Stimulated activated naive CD8-positive, alpha-beta T cell treated with anti-CD3 and anti-CD28 coated beads, Interleukin-15, Interleukin-2, amounts not matched to agents 100 ng/mL and 50 ng/mL, for 24 hours (primary cell): ENCODE results near the gene IZUMO1.
"Not testable (repeated sequence)": the region's sequence is repeated elsewhere in the genome, so short reads cannot be mapped to it uniquely, and the experiment has no call there.

ENCODE experiments used
- H3K27ac Mint-ChIP-seq: one replicate; pipeline ENCODE4 v1.8.0; 2021; ENCODE audit warnings: mild to moderate bottlenecking, mixed read lengths
- H3K27me3 Mint-ChIP-seq: one replicate; pipeline ENCODE4 v1.8.0; 2021; ENCODE audit warnings: mixed read lengths
- H3K36me3 Mint-ChIP-seq: one replicate; pipeline ENCODE4 v1.8.0; 2021; ENCODE audit warnings: low read depth, mixed read lengths
- H3K4me1 Mint-ChIP-seq: one replicate; pipeline ENCODE4 v1.8.0; 2021; ENCODE audit warnings: low read depth, mixed read lengths
- H3K4me3 Mint-ChIP-seq: one replicate; pipeline ENCODE4 v1.8.0; 2021; ENCODE audit warnings: mild to moderate bottlenecking, mixed read lengths
- H3K9me3 Mint-ChIP-seq: one replicate; pipeline ENCODE4 v1.8.0; 2021; ENCODE audit warnings: mixed read lengths

The IZUMO1 gene

GRCh38 chr19:48734625-48735024 is 12.1 kb downstream of the IZUMO1 start:
- H3K36me3 Mint-ChIP-seq, result no peaks in the 10 kb centered on the region
- H3K27me3 Mint-ChIP-seq, result no peaks in the 10 kb centered on the region
- no peak overlapping the region for H3K27ac Mint-ChIP-seq
- peaks cover 4% of the 10 kb centered on the region for H3K4me1 Mint-ChIP-seq
- H3K9me3 Mint-ChIP-seq, result no peaks in the 10 kb centered on the region
- H3K4me3 Mint-ChIP-seq, result no peak overlapping the region

GRCh38 chr19:48731452-48731851 is 15.3 kb downstream of the IZUMO1 start:
- Mint-ChIP-seq H3K36me3 (peaks cover 2% of the 10 kb centered on the region), H3K27ac (no peak overlapping the region), H3K4me3 (no peak overlapping the region), H3K27me3 (no peaks in the 10 kb centered on the region), H3K9me3 (peaks cover 2% of the 10 kb centered on the region), H3K4me1 (peaks cover 5% of the 10 kb centered on the region)

DNA sequence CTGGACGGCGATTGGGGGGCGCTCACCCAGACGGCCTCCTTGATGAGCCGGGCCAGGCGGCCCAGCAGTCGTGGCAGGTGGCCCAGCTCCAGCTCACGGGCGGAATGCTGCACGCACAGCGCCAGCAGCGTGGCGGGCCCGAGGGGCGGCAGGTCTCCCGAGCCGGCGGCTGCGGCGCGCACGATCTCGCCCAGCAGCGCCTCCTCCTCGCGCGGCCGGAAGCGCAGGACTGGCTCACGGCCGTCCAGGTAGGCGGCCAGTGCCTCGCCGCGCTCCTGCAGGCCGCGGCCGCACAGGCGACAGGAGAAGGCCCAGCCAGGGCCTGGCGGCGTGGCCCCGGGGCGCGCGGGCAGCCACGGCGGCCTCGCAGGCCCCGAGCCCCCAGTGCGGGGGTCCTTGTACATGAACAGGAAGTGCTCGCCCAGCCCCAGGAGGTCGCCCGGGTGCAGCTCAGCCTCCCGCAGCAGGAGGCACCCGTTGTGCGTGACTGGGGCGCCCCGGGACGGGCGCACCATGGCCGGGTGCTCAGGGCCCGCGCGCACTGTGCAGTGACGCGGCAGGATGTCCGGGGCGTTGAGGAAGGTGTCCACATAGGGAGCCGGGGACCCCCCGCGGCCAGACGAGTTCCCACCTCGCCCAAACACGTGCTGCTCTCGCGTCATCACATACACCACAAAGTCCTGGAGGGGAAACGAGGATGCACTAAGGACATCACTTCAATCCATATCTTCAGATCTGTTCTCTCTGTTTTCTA is 17.6 kb downstream of the IZUMO1 start:
- Mint-ChIP-seq H3K27me3 (no peaks in the 10 kb centered on the region), H3K4me3 (no peak overlapping the region), H3K4me1 (peaks cover 19% of the 10 kb centered on the region), H3K27ac (no peak overlapping the region), H3K9me3 (peaks cover 14% of the 10 kb centered on the region), H3K36me3 (peaks cover 15% of the 10 kb centered on the region)

GRCh38 chr19:48726556-48726955 is 20.2 kb downstream of the IZUMO1 start:
- Mint-ChIP-seq H3K9me3 (peaks cover 14% of the 10 kb centered on the region), H3K27me3 (no peaks in the 10 kb centered on the region), H3K4me1 (peaks cover 19% of the 10 kb centered on the region), H3K4me3 (peak overlapping the region; percentile 1), H3K27ac (peak overlapping the region; percentile 33), H3K36me3 (peaks cover 15% of the 10 kb centered on the region)

DNA sequence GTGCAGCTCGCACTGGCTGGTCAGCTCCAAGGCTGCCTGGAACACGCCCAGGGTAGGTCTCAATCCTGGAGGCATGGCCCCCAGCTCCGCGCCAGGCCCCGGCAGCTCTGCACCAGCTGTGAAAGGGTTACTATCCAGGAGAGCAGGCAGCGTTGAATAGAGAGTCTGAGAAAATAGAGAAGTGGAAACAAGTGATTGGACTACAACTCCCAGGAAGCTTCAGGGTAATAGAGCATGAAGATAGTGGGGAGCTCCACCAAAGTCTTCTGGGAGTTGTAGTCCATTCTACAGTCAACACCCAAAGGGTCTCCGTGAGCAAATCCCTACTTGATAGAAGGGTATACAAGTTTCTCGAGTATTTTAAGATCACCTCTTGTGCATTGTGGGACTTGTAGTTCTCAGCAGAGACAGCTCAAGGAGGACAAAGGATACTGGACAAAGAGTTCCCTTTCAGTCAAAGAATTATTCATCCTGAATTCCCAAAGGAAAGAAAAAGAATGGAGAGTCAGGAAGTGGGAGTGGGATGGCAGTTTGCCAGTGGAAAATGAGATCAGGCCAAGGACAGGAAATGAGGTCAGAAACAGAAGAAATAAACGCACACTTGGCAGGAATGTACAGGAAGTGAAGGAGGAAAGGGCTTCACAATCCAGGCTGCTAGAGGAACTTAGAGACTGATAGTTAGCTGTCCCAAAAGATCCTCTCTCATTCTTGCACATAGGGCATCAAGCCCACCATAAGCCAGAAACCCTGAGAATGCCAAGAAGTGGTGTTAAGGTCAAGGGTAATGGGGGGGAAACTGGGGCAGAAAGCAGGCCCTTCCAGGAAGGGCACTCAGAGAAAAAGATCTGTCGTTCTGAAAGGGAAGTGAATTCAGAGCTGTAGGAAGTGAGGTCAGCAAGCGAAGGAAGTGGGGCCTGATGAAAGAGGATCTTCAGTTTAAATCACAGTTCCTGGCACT is 21.6 kb downstream of the IZUMO1 start:
- Mint-ChIP-seq H3K36me3 (peaks cover 15% of the 10 kb centered on the region), H3K27ac (peak overlapping the region; percentile 89), H3K4me3 (peak overlapping the region; percentile 29), H3K4me1 (peaks cover 30% of the 10 kb centered on the region), H3K9me3 (peaks cover 14% of the 10 kb centered on the region), H3K27me3 (no peaks in the 10 kb centered on the region)

- peaks cover 15% of the 10 kb centered on the region for H3K36me3 Mint-ChIP-seq
- H3K4me3 Mint-ChIP-seq, result no peak overlapping the region
- no peaks in the 10 kb centered on the region for H3K27me3 Mint-ChIP-seq
- H3K9me3 Mint-ChIP-seq, result peaks cover 14% of the 10 kb centered on the region
- no peak overlapping the region for H3K27ac Mint-ChIP-seq
- peaks cover 30% of the 10 kb centered on the region for H3K4me1 Mint-ChIP-seq
Measured at GRCh38 chr19:48722196-48722708, 24.5 kb downstream of the IZUMO1 start.

- peaks cover 9% of the 10 kb centered on the region for H3K36me3 Mint-ChIP-seq
- peak overlapping the region; percentile 94 for H3K4me3 Mint-ChIP-seq
- peaks cover 8% of the 10 kb centered on the region for H3K9me3 Mint-ChIP-seq
- H3K27me3 Mint-ChIP-seq, result no peaks in the 10 kb centered on the region
- H3K27ac Mint-ChIP-seq, result peak overlapping the region; percentile 98
- H3K4me1 Mint-ChIP-seq, result peaks cover 22% of the 10 kb centered on the region
Measured at GRCh38 chr19:48720613-48721296, 26.0 kb downstream of the IZUMO1 start.

DNA sequence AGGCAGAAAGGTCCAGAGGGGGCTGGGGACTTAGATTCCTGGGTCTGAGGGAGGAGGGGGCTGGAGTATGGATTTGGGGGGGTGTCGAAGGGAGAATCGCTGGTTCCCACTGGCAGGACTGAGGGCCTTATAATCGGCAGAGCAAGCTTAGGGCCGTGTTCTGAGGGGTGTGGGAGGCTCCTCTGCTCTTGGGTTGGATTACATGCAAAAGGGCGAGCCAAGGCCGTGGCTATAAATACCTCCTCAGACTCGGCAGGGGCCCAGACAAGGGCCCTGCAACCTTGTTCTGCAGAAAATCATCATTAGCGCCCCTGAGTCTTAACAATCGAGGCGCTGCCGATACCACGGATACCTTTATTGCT is 26.5 kb downstream of the IZUMO1 start:
- Mint-ChIP-seq H3K4me3 (peak overlapping the region; percentile 94), H3K36me3 (peaks cover 4% of the 10 kb centered on the region), H3K9me3 (peaks cover 4% of the 10 kb centered on the region), H3K4me1 (peaks cover 18% of the 10 kb centered on the region), H3K27ac (peak overlapping the region; percentile 98), H3K27me3 (no peaks in the 10 kb centered on the region)

GRCh38 chr19:48719263-48720171 is 27.2 kb downstream of the IZUMO1 start, which contains the start of gene MAMSTR:
TSS of gene MAMSTR (minus strand) at chr19:48719725. CDS start at chr19:48719031, 694 bp downstream.
- H3K27ac Mint-ChIP-seq, result peak within 1 kb of the TSS; percentile 98
- H3K4me1 Mint-ChIP-seq, result peaks cover 17% of the 10 kb centered on the region
- no peaks in the 10 kb centered on the region for H3K36me3 Mint-ChIP-seq
- H3K4me3 Mint-ChIP-seq, result peak within 1 kb of the TSS; percentile 94
- H3K27me3 Mint-ChIP-seq, result no peaks in the 10 kb centered on the region
- no peaks in the 10 kb centered on the region for H3K9me3 Mint-ChIP-seq

- no peaks in the 10 kb centered on the region for H3K27me3 Mint-ChIP-seq
- H3K9me3 Mint-ChIP-seq, result no peaks in the 10 kb centered on the region
- peaks cover 18% of the 10 kb centered on the region for H3K4me1 Mint-ChIP-seq
- no peaks in the 10 kb centered on the region for H3K36me3 Mint-ChIP-seq
- H3K4me3 Mint-ChIP-seq, result no peak overlapping the region
- H3K27ac Mint-ChIP-seq, result no peak overlapping the region
Measured at GRCh38 chr19:48718711-48719231, 27.9 kb downstream of the IZUMO1 start.

GRCh38 chr19:48718106-48718505 is 28.6 kb downstream of the IZUMO1 start:
- not testable (repeated sequence) for H3K9me3 Mint-ChIP-seq, H3K4me3 Mint-ChIP-seq, H3K27me3 Mint-ChIP-seq, H3K36me3 Mint-ChIP-seq, H3K27ac Mint-ChIP-seq
- peaks cover 24% of the 10 kb centered on the region for H3K4me1 Mint-ChIP-seq

GRCh38 chr19:48716562-48717291 is 30.0 kb downstream of the IZUMO1 start:
- H3K4me1 Mint-ChIP-seq, result peaks cover 26% of the 10 kb centered on the region
- no peak overlapping the region for H3K27ac Mint-ChIP-seq
- H3K36me3 Mint-ChIP-seq, result no peaks in the 10 kb centered on the region
- H3K27me3 Mint-ChIP-seq, result no peaks in the 10 kb centered on the region
- no peak overlapping the region for H3K4me3 Mint-ChIP-seq
- H3K9me3 Mint-ChIP-seq, result no peaks in the 10 kb centered on the region

GRCh38 chr19:48715681-48716171 is 31.0 kb downstream of the IZUMO1 start:
- Mint-ChIP-seq H3K36me3 (no peaks in the 10 kb centered on the region), H3K4me3 (no peak overlapping the region), H3K4me1 (peaks cover 19% of the 10 kb centered on the region), H3K9me3 (no peaks in the 10 kb centered on the region), H3K27me3 (no peaks in the 10 kb centered on the region), H3K27ac (no peak overlapping the region)
